HL-60 (cell line): ENCODE results near the gene CD36.

ENCODE experiments used
- CTCF ChIP-seq: IDR thresholded peaks from one replicate; pipeline ENCODE4 v1.5.1; 2011; ENCODE audit warnings: low read length, control low read depth, inconsistent platforms; ENCODE audit not compliant: insufficient read depth
- GABPA ChIP-seq: IDR thresholded peaks from 2 replicates; pipeline ENCODE4 v1.6.1; 2012; ENCODE audit warnings: low read depth
- POLR2AphosphoS5 ChIP-seq: IDR thresholded peaks from 2 replicates; pipeline ENCODE4 v1.6.1; 2012; ENCODE audit warnings: low read depth
- REST ChIP-seq: IDR thresholded peaks from 2 replicates; pipeline ENCODE4 v1.6.1; 2012; ENCODE audit warnings: low read depth; ENCODE audit not compliant: insufficient replicate concordance

- no peak for TF ChIP-seq CTCF
- no peak for TF ChIP-seq REST
- TF ChIP-seq POLR2AphosphoS5: no peak
- TF ChIP-seq GABPA: no peak
Measured at GRCh38 chr7:80630608-80631405, 7.6 kb upstream of the CD36 start.
